Measurements from ENCODE around the gene CFAP54. TPM values are rescaled to one million over a fixed set of nuclear protein-coding genes. Genes with fewer than 3 reads are reported as not detected.
A peak's percentile ranks its signal among the peaks of the same experiment; 100 is the strongest.

The CFAP54 gene
- polyA plus RNA-seq, 10 donors: 0.28 to 0.54 (median 0.43) TPM

DNA sequence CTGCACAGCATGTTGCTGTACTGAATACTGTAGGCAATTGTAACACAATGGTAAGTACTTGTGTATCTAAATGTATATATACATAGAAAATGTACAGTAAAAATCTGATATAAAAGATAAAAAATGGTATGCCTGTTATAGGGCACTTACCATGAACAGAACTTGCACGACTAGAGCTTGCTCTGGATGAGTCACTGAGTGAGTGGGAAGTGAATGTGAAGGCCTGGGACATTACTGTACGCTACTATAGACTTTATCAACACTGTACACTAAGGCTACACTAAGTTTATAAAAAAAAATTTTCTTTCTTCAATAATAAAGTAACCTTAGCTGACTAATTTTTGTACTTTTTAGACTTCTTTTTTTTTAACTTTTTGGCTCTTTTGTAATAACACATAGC, 393.5 kb downstream of the CFAP54 start:
- DNase-seq: peak in 1 of 3 donors; percentile 62

DNA sequence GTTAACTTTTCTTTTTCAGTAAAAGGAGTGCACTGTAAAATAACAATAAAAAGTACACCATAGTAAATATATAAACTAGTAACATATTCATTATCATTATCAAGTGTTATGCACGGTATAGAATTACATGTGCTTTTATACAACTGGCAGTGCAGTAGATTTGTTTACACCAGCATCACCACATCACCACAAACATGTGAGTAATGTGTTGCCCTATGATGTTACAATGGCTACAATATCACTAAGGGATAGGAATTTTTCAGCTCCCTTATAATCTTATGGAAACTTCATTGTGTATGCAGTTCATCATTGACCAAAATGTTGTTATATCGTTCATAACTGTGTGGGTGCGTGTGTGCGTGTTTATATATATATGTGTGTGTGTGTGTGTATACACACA, 394.2 kb downstream of the CFAP54 start:
- no peak for DNase-seq

DNA sequence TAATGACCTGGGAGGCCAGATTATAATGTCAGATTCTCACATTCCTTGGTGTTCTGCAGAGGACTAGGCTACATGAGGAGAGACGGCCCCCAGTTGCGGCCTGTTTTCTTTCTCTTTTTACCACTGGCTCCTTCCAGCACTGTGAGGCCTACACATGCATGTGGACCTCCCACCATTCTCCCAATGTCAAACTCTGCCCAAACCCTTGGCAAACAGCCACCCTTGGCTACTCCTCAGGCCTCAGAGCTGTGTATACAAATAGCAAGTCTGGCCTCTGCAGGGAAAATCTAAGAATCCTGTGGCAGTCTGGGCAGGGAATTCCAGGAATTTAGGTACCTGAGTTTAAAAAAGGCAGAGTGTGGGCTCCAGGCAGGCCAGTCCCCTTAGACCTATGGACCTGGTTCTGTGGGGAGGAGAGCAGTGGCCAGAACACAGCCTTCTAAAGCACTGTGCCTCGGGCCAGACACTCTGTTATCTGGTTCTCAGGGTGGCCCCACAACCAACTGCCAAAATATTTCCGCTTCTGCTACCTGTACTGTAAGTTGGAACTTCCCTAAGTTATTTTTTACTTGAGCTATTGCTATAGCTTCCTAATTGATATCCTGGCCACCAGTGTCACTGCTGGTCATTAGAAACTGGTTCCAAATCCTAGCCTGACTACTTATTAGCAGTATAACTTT, 397.8 kb downstream of the CFAP54 start:
- DNase-seq: peak in 2 of 3 donors; percentile 56 to 85

DNA sequence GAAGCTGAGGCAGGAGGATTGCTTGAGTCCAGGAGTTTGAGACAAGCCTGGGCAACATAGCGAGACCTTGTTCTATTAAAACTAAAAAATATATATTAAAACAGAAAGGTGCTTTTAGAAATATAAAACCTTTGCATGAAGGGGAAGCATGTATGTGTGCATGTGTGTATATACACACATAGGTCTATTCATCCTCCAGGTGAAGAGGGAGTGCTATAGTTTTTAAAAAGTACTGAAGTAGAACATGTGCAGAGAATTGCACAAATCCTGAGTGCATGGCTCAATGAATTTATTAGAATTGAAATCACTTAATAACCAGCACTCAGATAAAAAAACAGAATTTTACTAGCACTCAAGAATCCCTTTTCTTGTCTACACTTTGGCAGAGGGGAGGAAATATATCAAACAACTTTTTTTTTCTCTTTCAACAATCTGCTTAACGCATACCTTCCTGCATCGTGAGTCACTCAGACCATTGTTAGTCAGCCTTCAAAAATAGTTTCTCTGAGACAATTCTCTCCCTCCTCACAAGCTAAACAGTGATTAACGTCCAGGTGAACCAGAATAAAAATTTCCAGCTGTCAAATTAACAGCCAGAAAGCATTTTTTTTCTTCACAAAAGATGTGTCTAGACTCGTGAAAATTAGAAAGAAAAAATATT, 400.0 kb downstream of the CFAP54 start:
- peak in 1 of 3 donors; percentile 50 for DNase-seq

DNA sequence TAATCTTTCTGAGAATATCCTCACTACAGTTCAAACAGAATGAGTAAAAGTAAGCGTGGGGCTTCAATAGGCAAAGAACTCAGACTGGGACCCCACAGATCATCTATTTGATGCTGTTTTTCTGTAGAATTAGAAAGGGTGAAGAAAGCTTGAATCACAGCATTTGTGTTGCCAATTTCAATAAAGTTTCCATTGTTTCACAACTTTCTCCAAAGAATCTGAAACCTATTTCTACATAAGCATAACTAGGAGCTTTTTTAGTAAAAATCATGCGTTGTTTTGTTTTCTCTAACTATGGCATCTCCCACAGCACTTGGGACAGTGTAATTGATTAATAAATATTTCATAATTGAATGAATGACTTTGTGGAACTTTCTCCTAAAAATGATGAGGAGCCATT, 401.0 kb downstream of the CFAP54 start:
- no peak for DNase-seq

DNA sequence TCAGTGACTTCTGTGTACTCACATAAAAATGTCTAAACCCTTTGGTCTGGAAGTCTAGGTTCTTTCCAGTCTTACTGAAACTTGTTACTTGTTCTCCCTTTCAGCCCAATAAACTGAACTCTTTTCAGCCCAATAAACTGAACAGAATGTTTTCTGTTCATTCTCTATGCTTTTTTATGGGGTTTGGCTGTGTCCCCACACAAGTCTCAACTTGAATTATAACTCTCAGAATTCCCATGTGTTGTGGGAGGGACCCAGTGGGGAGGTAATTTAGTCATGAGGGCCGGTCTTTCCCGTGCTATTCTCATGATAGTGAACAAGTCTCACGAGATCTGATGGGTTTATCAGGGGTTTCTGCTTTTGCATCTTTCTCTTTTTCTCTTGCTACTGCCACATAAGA, 402.7 kb downstream of the CFAP54 start:
- DNase-seq: no peak

DNA sequence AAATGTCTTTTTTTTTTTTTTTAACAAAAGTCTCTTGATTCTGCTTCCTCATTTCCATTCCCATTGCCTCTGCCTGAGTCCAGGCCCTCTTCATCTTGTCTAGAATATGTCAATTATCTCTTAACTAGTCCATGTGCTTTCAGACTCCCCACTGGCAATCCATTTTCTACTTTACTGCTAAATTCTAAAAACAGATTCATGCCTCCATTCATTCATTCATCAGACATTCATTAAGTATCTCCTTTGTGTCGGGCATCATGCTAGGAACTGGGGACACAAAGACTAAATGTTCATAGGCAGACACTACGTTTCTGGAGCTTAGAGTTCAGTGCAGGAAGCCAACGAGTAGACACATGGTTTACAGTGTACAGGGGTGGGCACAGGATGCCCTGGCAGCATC, 408.0 kb downstream of the CFAP54 start:
- no peak for DNase-seq

DNA sequence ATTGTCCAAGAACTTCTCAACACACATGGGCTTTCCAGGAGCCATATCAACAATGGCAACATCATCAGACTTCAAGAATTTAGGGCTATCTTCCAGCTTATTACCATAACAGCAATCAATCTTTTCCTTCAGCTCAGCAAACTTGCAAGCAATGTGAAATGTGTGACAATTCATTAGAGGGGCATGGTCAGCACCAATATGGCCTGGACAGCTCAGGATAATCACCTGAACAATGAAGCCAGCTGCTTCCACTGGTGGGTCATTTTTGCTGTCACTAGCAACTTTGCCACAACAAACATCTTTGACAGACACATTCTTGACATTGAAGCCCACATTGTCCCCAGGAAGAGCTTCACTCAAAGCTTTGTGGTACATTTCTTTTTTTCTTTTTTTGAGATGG, 411.8 kb downstream of the CFAP54 start:
- DNase-seq: no peak

DNA sequence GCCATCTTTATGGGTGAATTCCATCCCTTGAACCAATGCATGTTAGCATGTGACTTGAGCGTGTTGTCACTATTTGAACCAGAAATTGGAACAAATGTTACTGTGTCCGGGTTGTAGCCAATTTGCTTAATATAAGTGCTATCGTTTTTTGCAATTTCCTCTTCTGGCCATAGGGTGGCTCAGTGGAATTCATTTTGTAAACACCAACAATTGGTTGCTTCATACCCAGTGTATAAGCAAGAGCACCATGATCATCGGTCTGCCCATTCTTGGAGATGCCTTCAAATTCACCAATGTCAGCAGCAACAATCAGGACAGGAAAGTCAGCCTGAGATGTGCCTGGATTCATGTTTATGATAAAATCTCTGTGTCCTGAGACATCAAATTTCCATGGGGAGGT, 412.7 kb downstream of the CFAP54 start:
- no peak for DNase-seq

DNA sequence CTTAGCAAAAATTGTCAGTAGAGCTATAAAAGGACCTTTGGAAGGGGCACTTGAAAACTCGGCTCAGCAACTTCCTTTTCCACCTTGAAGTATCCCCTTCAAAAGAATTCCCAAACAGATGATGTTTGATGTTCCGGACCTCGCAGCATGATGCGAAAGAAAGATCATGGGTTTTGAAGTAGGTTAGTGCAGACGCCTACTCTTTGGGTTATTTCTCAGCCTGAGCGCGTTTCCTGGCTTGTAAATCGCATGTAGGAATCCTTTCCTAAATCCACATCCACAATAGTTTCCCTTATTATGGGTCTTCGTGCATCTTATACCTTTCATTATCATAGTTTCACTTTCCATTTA, 417.1 kb downstream of the CFAP54 start:
- no peak for DNase-seq

DNA sequence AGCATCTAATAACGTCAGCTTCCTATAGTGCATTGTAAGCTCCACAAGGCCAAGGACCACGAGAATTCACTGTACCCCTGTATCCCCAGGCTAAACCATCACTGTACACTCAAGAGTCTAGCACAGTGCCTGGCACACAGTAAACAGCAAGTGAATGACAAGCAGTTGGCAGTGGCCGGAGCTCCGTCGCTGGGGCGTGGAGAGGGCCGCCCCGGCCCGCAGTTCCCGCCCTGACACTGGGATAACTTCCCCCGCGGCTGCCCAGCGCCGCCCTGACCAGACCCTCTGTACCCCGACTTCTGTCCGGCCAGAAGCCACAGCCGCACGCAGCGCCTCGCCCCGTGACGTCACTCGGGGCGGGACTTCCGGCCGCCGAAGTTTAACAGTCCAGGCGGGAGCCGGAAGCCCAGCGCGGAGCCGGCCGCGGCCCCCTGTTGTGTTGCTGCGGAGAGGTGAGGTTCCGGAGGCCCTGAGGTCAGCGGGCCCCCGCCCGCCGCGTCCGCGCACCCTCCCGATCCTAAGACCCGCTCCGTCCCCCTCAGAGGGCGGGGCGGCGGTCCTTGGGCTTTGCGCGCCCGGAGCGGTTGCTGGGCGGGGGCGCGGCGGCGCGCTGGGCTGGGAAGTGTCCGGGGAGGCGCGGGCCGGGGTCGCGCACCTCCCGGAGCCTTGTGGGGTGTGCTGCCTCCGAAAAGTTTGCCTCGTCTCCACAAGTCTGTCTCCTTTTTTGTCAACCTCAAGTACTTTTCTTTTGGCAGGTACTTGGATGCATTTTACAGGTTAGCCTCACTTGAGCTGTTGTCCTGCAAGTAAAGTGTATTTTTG, 417.7 kb downstream of the CFAP54 start, which contains the start of gene NEDD1:
Gene NEDD1, plus strand, starts transcription at position 409 of the 822 bp plus-strand sequence. CDS start 2,503 bp downstream, outside the sequence.
- peak; percentile 82 to 97 (median 92) for DNase-seq

DNA sequence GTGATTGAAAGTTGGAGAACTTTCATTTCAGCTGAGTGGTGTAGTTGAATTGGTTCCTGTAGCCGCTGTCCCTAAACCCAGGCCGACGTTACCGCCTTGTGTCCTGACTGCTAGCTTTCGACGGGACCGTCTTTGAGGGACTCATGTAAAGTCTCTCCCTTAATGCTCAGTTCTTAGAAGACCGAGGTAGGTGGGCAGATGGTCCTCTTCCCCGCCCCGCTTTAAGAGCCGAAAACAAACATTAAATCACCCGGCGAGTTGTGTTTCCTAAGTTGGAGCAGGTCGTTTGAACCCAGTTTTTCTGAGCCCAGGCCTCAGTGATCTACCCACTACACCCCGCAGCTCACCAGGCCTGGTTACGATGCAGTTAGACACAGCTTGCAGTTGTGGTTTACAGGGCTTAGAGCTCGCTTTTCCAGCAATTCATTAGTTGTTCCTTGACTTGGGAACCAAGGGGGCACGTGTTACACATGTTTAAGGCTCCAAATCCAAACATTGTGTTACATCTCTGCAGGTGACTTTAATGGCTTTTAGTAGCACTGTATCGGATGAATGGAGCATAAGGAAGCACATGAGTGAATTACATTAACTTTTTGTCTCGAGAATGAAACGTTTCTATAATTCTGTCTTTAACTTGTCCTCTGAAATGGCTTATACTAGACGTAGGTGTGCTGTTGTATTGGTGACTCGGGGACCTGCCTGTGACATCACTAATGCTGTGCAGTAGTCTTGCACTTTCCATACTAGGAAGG, 418.5 kb downstream of the CFAP54 start:
- peak in 1 of 3 donors; percentile 20 for DNase-seq

DNA sequence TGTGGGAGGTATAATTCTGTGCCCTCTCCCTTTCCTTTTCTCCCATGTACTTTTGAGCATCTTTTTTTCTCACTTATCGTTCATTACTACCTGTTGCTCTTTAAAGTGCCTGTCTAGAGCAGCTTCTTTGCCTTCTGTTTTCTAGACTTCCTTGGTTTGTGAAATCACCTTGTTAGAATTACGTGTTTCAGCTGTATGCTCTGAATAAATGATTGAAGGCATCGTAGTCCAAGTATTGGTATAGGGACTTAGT, 419.0 kb downstream of the CFAP54 start:
- no peak for DNase-seq

DNA sequence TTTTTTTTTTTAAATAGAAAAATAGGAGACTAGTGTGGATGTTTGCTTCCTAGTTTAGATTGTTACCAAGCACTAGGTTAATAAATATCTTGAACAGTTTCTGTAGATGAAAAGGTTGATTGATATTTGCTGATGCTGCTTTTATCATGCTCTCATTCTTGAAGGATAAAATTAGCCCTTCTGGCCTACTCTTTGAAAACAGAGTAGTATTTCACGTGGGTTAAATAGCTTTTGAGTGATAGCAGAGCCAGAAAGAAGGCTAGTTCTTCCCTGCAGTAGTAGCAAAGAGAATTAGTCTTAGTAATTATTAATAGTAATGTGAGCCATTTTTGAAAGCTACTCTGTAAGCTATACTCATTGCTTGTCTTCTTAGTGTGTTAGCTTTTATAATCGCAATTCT, 422.9 kb downstream of the CFAP54 start:
- no peak for DNase-seq

DNA sequence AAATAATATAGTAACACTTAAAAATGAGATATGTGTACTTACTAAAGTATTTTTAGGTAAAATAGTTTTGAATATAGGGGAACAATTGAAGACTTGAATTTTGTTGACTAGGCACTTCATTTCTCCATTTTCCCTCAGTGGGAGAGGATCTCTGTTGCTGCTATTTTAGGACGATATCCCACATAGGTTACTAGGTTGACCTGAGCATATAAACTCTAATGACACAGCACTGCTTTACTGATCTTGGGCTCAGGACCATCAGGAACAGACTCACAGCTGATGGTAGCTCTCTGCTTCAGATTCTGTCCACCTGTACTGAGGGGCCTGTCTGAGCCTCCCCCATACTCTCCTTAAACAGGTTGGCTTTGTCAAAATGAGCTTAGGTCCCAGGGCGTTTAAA, 423.6 kb downstream of the CFAP54 start:
- DNase-seq: no peak

DNA sequence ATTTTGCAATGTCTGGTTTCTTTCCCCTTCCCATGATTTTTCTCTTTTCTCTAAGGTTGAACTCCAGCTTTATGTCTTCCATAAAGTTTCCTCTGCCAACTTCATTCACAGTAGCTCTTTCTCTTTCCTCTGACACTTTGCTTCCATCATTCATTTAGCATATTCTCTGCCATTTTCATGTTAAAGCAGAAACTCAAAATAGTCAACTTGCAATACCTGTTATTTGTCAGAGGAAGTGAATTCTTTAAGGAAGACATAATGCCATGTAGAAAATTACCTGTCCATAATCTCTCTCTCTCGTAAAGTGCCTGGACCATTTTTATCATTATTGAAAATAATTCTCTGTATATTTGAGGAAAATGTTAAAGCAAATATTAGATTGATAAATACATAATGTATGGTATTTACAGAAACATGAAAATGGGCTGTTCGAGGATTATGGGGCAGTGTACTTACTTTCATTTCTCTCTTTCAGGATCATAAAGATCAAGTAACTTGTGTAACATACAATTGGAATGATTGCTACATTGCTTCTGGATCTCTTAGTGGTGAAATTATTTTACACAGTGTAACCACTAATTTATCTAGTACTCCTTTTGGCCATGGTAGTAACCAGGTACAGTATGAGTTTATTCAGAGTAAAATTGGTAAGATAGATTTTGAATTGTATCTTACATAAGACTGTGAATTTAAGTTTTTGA, 430.3 kb downstream of the CFAP54 start:
- no peak for DNase-seq

Other genes starting within 250 kb of the CFAP54 start
- 10 to 100 TPM; 20.8 to 40.7 (median 27.1) TPM for gene CDK17, start 89.1 kb upstream of the CFAP54 start, polyA plus RNA-seq (ENCODE audit: insufficient read length in 10 of 10)